ENCODE measurements around the gene ADARB2.

GRCh38 chr10:1402816-1403507 lies 334.4 kb downstream of the ADARB2 start:
- no peak for TF ChIP-seq POLR2A (IDR thresholded peaks at IDR 0.05)
- TF ChIP-seq CTCF (IDR thresholded peaks at IDR 0.05) = no peak

Measured in testis (tissue), 2 donors.